NCI-H2196 treated with DMSO at 0.1 percent for 48 hours (cell line): Measurements from ENCODE around the gene AOPEP.

Experiments
- DNase-seq: peaks from one replicate; lab custom pipeline; 2025; ENCODE audit not compliant: unreplicated experiment; lab: John Stamatoyannopoulos, UW

The AOPEP gene

GRCh38 chr9:94911986-94912635 lies 185.6 kb downstream of the AOPEP start:
- no peak for DNase-seq

- DNase-seq, result peak; percentile 31
Observed at GRCh38 chr9:94912700-94913249, 186.3 kb downstream of the AOPEP start.

- no peak for DNase-seq
Observed at GRCh38 chr9:94913550-94913949, 187.1 kb downstream of the AOPEP start.

GRCh38 chr9:94915476-94916450 lies 189.3 kb downstream of the AOPEP start:
- DNase-seq, result no peak

- no peak for DNase-seq
Observed at GRCh38 chr9:94916956-94917355, 190.5 kb downstream of the AOPEP start.

- DNase-seq, result no peak
Observed at GRCh38 chr9:94918038-94918753, 191.7 kb downstream of the AOPEP start.

GRCh38 chr9:94919376-94920098 lies 193.0 kb downstream of the AOPEP start:
- no peak for DNase-seq

- DNase-seq, result no peak
Observed at GRCh38 chr9:94920420-94921091, 194.1 kb downstream of the AOPEP start.

GRCh38 chr9:94921092-94921471 lies 194.6 kb downstream of the AOPEP start:
- DNase-seq, result no peak

GRCh38 chr9:94921656-94922055 lies 195.2 kb downstream of the AOPEP start:
- DNase-seq, result no peak

- DNase-seq, result peak; percentile 18
Observed at GRCh38 chr9:94922098-94922607, 195.7 kb downstream of the AOPEP start.

GRCh38 chr9:94922691-94923107 lies 196.2 kb downstream of the AOPEP start:
- DNase-seq, result no peak

GRCh38 chr9:94923326-94924089 lies 197.0 kb downstream of the AOPEP start:
- no peak for DNase-seq

GRCh38 chr9:94925751-94926430 lies 199.4 kb downstream of the AOPEP start:
- DNase-seq, result no peak

- no peak for DNase-seq
Observed at GRCh38 chr9:94926431-94926800, 199.9 kb downstream of the AOPEP start.

- no peak for DNase-seq
Observed at GRCh38 chr9:94927048-94927761, 200.7 kb downstream of the AOPEP start.

GRCh38 chr9:94927762-94928670 lies 201.5 kb downstream of the AOPEP start:
- no peak for DNase-seq
